HG02623 (cell line): ENCODE measurements around the gene STYX.
"Not testable (repeated sequence)": the region's sequence is repeated elsewhere in the genome, so short reads cannot be mapped to it uniquely, and the experiment has no call there.

Experiments used
- ATAC-seq: cut with Tn5 transposase; IDR thresholded peaks from one replicate; pipeline ENCODE4 v1.9.1; 2021; ENCODE audit warnings: moderate library complexity; ENCODE audit not compliant: unreplicated experiment

Gene STYX

DNA sequence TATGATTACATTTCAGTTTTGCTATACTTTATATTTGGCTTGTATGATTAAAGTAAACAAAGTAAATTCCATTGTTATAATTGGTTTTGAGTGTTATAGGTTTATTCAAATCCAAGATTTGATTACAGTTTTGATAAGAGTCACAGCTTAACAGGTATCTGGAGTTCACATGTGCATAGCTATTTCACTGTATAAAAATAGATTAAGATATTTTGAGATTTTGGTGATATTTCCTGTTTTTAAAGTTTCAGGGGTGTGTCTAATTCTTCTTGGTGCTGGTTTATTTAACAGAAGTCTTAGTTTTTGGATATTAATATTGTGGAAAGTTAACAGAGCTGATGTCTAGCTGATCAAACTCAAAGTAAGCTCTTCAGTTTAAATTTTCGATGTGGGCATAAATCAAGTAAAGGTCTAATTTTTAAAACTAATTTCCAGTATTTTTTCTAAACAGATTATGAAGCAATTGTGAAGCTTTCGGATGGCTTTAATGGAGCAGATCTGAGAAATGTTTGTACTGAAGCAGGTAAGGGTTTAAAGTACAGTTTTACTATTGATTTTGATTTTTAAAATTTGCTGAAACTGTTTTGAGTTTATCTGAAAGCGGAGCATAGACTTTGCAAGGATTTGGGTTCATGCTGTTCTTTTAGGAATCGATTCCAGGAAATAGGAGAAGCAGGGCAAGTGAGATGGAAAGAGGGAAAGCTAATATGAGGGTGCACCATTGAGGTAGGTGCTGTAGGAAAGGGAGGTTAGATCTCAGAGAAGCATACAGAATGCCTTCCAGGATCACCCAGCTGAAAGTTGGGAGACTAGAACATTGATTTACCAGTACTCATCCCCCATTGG lies 6.2 kb upstream of the STYX start:
- no peak for ATAC-seq

- ATAC-seq: no peak
These were observed 5.7 kb upstream of the STYX start for GRCh38 chr14:52724360-52724644.

DNA sequence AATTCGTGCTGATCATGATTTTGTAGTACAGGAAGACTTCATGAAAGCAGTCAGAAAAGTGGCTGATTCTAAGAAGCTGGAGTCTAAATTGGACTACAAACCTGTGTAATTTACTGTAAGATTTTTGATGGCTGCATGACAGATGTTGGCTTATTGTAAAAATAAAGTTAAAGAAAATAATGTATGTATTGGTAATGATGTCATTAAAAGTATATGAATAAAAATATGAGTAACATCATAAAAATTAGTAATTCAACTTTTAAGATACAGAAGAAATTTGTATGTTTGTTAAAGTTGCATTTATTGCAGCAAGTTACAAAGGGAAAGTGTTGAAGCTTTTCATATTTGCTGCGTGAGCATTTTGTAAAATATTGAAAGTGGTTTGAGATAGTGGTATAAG lies 2.5 kb upstream of the STYX start:
- ATAC-seq: not testable (repeated sequence)

DNA sequence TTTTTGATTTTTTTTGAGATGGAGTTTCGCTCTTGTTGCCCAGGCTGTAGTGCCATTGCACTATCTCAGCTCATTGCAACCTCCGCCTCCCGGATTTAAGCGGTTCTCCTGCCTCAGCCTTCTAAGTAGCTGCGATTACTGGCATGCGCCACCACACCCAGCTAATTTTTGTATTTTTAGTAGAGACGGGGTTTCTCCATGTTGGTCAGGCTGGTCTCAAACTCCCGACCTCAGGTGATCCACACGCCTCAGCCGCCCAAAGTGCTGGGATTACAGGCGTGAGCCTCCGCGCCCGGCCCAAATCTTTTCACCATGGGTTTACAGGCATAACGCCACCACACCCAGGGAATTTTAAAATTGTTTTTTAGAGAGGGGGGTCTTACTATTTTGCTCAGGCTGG lies 931 bp upstream of the STYX start:
- not testable (repeated sequence) for ATAC-seq

DNA sequence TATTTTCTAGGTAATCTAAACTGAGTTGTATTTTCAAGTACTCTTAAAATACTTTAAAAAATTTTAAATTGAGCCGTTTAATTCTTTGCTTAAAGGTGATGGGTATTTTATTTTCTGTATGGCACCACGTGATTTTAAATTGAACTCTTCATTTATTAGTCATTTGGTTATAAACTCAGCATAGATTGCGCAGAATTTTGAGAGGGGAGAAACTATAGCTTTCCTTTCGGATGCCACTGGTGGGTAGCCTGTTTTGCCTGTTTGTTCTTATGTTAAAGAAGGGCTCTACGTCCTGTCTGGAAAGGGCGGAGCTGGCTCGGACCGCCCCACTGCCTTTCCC lies 411 bp upstream of the STYX start:
- ATAC-seq: no peak

DNA sequence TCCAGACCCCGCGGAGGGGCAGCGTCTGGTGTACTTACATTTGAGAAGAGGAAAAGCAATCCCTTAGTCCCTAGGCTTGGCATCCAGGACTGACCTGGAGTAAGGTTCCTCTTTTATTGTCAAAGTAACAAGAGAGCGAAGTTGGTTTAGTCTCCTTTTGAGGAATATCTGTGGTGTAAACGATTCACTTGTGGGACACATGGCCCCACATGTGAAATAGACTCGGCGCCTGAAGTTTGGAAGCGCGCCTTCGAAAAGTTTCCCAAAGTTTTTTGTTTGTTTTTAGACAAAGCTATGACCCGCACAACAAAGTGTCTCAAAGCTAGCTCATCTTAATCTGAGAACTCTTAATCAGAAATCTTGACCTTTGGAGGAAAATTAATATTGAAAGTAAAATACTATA lies 744 bp downstream of the STYX start:
- no peak for ATAC-seq

DNA sequence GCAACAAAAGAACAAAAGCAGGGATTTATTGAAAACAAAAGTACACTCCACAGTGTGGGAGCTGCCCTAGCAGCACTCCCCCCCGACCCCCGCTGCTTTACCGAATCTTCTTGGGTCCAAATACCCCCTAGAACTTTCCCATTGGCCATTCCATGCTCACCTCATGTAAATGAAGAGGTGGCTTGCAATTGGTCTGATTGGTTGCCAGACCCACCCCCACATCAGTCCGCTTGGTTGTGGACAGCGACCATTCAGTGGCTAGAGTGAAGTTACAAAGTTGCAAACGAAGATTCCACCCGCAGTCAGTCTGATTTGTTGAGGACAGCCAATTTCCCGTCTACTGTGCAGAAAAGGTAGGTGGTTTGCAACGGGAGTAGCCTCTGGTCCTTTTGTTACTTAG lies 3.9 kb downstream of the STYX start:
- no peak for ATAC-seq

DNA sequence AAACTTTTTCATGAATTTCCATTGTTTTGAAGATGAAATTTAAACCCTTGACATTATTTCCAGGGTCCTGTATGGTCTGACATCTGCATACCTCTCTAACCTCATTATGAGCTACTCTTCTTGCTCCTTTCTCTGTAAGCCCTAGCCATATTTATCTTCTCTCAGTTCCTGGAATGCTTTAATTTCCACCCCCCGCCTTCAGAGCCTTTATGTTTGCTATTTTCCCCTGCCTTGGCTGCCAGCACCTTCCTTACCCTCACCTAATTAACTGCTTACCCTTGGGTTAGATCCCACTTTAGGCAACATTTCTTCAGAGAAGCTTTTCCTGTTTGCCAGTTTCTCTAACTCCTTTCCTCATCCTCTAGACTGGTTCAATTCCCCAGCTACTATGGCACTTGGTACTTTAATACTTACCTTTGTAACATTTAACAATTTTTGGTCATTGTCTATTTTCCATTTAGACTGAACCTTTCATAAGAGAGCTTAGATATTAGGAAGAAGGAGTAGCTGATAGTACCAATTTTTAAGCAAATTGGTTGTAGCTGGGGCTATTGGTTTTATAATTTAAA lies 6.0 kb downstream of the STYX start:
- no peak for ATAC-seq

- no peak for ATAC-seq
These were observed 8.4 kb downstream of the STYX start for GRCh38 chr14:52738409-52738808.

DNA sequence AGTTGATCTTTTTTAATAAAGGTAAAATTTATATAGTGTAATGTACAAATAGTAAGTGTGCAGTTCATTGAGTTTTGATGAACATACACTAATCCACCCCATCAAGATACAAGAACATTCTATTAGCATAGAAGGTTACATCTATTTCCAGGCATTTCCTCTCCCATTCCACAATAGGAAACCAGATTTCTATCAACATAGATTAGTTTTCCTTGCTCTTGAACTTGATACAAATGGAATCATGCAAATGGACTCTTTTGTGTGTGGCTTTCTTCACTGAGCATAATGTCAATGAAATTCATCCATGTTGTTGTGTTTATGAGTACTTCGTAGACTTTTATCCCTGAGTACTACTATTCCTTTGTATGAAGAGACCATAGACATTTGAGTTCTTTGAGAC lies 10.8 kb downstream of the STYX start:
- no peak for ATAC-seq

GRCh38 chr14:52741865-52742264 lies 11.9 kb downstream of the STYX start:
- ATAC-seq: no peak

DNA sequence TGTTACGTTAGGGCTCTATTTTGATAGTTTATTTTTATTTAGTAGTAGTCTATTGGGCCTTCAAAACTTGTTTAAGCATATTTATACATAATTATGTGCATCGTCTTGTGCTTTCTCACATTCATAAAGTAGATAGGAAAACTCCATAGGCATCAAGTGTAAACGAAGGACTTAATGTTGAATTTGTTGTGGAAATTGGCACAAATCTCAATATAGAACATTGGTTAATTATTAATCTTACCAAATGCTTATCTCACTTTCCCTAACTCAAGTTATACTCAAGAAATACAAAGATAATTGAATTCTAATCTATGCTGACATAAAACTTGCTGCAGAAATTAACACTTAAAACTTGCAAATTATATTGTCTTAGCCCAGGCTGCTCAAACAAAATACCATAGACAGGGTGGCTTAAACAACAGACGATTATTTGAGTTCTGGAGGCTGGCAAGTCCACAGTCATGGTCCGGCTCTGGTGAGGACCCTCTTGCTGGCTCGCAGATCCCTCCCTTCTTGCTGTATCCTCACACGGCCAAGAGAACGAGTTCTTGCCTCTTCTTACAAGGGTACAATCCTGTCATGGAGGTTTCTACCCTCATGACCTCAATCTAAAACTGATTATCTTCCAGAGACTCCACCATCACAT lies 18.8 kb downstream of the STYX start:
- no peak for ATAC-seq

DNA sequence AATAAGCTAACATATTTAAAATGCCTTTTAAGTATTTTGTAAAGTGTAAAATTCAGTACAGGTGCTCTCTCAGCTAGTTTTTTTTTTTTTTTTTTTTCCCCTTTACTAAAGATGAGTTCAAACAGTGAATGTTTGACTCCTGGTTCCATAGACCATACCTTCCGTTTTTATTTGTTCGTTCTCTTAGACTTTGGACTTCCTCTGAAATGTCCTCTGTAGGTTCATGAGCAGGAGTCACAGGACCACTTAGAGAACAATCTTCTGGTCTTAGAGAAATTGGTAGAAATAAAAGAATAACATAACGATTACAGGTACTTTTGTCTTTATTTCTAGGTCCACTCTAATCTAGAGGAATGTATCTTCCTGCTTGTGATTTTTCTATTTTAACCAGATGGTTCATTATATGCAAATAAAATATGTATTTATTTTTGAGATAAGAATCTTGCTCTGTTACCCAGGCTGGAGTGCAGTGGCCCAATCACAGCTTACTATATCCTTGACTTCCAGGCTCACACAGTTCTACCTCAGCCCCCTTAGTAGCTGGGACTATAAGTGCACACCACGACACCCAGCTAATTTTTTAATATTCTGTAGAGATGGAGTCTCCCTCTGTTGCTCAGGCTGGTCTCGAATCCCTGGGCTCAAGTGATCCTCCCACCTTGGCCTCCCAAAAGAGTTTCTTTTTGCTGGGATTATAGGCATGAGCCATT lies 25.8 kb downstream of the STYX start:
- ATAC-seq: no peak

DNA sequence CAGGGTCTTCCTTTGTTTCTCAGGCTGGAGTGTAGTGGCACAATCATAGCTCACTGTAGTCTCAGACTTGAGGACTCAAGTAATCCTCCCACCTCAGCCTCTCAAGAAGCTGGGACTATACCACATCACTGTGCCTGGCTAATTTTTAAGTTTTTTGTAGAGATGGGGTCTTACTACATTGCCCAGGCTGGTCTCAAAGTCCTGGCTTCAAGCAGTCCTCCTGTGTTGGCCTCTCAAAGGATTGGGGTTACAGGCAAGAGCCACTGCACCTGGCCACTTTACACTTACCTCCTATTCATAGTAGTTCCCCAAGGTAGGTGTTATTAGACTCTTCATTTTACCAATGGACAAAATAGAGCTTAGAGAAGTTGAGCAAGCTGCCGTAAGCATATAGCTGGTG lies 29.2 kb downstream of the STYX start:
- no peak for ATAC-seq

DNA sequence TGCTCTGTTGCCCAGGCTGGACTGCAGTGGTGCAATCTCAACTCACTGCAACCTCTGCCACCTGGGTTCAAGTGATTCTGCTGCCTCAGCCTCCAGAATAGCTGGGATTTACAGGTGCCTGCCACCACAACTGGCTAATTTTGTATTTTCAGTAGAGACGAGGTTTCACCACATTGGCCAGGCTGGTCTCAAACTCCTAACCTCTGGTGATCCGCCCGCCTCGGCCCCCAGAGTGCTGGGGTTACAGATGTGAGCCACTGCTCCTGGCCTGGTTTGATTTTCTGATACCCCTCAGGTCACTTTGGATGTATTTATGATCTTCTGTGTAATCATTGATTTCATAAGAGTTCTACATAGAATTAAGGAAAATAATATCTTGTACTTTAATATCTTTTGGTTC lies 33.0 kb downstream of the STYX start:
- ATAC-seq: not testable (repeated sequence)

- no peak for ATAC-seq
These were observed 37.3 kb downstream of the STYX start for GRCh38 chr14:52767058-52767833.

DNA sequence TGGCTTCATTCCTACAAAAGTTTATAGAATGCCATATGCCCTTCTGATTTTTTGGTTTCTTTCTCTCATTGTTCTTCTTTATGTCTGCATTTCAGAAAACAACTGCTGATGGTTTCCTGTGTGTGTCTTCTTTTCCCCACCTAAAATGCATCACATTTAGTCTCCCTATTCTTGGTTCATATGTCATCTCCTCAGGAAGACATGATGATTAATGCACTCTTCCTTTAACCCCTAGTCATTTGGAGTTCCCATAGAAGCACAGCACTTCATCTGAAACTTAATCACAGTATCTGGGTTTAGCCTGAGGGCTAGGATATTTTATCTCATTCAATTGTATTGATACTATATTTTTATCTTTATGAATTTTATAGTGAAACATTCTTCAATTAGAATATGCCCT lies 39.9 kb downstream of the STYX start:
- ATAC-seq: no peak

DNA sequence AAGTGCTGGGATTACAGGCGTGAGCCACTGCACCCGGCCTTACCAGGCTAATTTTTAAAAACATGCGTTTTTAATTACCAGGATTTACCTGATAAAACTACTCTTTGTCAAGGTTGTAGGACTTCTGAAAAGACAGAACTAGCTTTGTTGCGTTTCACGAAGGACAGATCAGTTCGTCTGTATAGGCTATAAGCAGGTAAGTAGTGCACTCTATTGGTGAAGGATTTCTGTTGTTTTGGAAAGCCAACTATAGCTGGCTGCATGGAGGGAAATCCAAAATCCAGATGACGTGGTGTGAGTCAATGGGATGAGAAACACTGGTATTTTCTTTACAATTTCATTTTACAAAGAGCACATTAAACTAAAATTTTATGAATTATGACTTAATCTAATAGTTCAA lies 46.9 kb downstream of the STYX start:
- no peak for ATAC-seq

GRCh38 chr14:52778702-52779101 lies 48.7 kb downstream of the STYX start:
- no peak for ATAC-seq

GRCh38 chr14:52780893-52781292 lies 50.9 kb downstream of the STYX start:
- no peak for ATAC-seq

DNA sequence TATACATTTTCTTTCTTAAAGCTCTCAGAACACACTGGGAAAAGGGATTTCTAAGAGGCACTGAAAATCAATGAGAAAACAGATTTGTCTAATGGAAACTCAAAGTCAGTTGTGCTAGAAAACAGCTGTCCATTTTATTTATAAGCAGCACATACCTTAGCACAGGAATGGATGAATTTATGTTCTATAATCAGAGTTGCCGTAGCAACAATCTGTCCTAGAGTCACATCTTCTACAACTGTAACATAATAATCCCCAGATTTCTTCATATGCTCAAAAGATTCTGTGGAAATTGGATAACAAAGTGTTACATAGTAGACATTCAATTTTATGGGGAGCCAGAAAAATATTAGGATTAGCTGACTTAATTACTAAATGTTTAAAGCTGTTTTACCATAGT lies 51.7 kb downstream of the STYX start:
- no peak for ATAC-seq
